Erythroblast (primary cell): Measurements from ENCODE around the gene MED12L.

ENCODE experiments used
- GATA1 ChIP-seq: IDR thresholded peaks from 2 replicates; pipeline ENCODE4 v1.6.1; 2011; ENCODE audit warnings: low read depth, mild to moderate bottlenecking, control low read depth, low read length, moderate library complexity
- POLR2A ChIP-seq: IDR thresholded peaks from 2 replicates; pipeline ENCODE4 v1.6.1; 2011; ENCODE audit warnings: mild to moderate bottlenecking, low read length

DNA sequence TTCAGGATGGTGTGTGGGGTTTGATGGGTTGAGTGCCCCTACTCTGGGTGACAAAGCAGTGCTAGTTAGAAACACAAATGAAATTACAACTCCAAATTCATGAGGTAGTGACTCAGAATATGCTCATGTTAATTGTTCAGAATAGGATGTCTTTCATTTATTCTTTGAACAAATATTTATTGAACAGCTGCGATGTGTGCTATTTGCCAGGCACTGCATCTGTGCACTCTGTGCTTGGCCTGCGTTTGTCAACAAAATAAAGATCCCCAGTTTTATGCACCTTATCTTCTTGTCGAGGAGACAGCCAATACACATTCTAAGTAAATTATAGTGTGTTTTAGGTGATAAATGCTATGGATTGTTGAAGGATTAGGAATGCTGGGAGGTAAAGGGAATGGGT lies 27.3 kb downstream of the MED12L start:
- TF ChIP-seq POLR2A (no peak), GATA1 (no peak)
